Sciatic nerve (tissue), 2 donors: Measurements from ENCODE around the gene ZNF235. TPM values are rescaled to one million over a fixed set of nuclear protein-coding genes. Genes with fewer than 3 reads are reported as not detected.
"Not testable (repeated sequence)": the region's sequence is repeated elsewhere in the genome, so short reads cannot be mapped to it uniquely, and the experiment has no call there.

ENCODE experiments used
- ATAC-seq: fragments of 200-7000 bp; cut with Tn5 transposase; one replicate; pipeline ENCODE4 v1.9.1; 2020; ENCODE audit warnings: mild to moderate bottlenecking, moderate library complexity
- DNase-seq: peaks from one replicate; pipeline ENCODE4 v3.0.0-alpha.2; 2020; ENCODE audit warnings: low spot score
- intact Hi-C: fragments of 100-400 bp; cut with DNase I; formaldehyde crosslinking; loops from one replicate; pipeline ENCODE4 v1.14.2; 2022
- total RNA-seq: library from RNA; stranded (reverse); fragmentation: NEBNext Ultra II Directional; extraction: Animal tissue kit (Norgen Biotek cat#: 25700); gene quantifications from one replicate; pipeline ENCODE4 v1.2.1, GENCODE V29; 2021
- donor health status: DM: no; HTN: no; CAD: no.
- donor health status: DM: no; HTN: no; CAD: no.

The ZNF235 gene
- total RNA-seq, 1 donor from 2014 or later: 11.5 TPM

- ATAC-seq (no peak), DNase-seq (no peak)
- intact Hi-C loops: no loop called here
Observed at GRCh38 chr19:44260343-44260681, 44.5 kb downstream of the ZNF235 start.

- ATAC-seq: no peak
- no peak for DNase-seq
- intact Hi-C loops: no loop called here
Observed at GRCh38 chr19:44258835-44259413, 45.9 kb downstream of the ZNF235 start.

DNA sequence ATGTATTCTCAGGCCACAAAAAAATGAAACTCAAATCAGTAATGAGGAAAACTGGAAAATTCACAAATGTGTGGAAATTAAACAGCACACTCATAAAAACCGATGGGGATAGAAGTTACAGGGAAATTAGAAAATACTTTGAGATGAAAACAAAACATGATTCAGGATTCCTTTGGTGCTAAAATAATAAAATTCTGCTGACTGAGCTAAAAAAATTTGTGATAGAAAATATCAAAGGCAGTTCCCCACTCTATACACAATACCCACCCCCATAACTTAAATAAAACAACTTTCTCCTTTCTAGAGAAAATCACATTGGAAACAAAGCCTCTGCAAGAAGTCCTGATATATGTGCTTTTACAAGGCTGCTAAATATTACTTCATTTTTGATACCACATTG, 46.7 kb downstream of the ZNF235 start:
- intact Hi-C loops: no loop called here
- DNase-seq (no peak), ATAC-seq (no peak)

GRCh38 chr19:44255705-44256411, 49.0 kb downstream of the ZNF235 start:
- no peak for ATAC-seq
- no peak for DNase-seq
- intact Hi-C loops: no loop called here

- ATAC-seq (no peak), DNase-seq (no peak)
- intact Hi-C loops: no loop called here
Observed at GRCh38 chr19:44254496-44254895, 50.3 kb downstream of the ZNF235 start.

GRCh38 chr19:44253392-44253791, 51.4 kb downstream of the ZNF235 start:
- DNase-seq, intact Hi-C loops: not testable (repeated sequence)

GRCh38 chr19:44252332-44252731, 52.5 kb downstream of the ZNF235 start:
- ATAC-seq, DNase-seq, intact Hi-C loops: not testable (repeated sequence)

More at GRCh38 chr19:44253392-44253791, 51.4 kb downstream of the ZNF235 start:
- ATAC-seq: not testable (repeated sequence)

DNA sequence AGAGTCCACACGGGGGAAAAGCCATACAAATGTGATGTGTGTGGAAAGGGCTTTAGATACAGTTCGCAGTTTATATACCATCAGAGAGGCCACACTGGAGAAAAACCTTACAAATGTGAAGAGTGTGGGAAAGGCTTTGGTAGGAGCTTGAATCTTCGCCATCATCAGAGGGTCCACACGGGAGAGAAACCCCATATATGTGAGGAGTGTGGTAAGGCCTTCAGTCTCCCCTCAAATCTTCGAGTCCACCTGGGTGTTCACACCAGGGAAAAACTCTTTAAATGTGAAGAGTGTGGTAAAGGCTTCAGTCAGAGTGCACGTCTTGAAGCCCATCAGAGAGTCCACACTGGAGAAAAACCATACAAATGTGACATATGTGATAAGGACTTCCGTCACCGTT, 68.4 kb downstream of the ZNF235 start:
- no peak for DNase-seq
- intact Hi-C loops: no loop called here
- ATAC-seq: no peak

Other genes with a start within 250 kb of the ZNF235 start
- 3.2 TPM for gene ZNF284, start 232.9 kb downstream of the ZNF235 start, total RNA-seq
- 37.6 TPM for gene ZNF224, start 210.7 kb downstream of the ZNF235 start, total RNA-seq
- gene ZNF225, start 191.6 kb downstream of the ZNF235 start, total RNA-seq: 7.0 TPM
- 16.6 TPM for gene ZNF234, start 163.5 kb downstream of the ZNF235 start, total RNA-seq
- 29.8 TPM for gene ZNF226, start 139.9 kb downstream of the ZNF235 start, total RNA-seq
- gene ZNF227, start 92.5 kb downstream of the ZNF235 start, total RNA-seq: 30.6 TPM
- gene ZNF233, start 45.1 kb downstream of the ZNF235 start, total RNA-seq: 0.40 TPM
- 6.9 TPM for gene ZNF112, start 51.7 kb upstream of the ZNF235 start, total RNA-seq
- gene ZNF285, start 96.6 kb upstream of the ZNF235 start, total RNA-seq: 7.7 TPM
- 8.6 TPM for gene ZNF229, start 143.4 kb upstream of the ZNF235 start, total RNA-seq
- gene ZNF180, start 195.5 kb upstream of the ZNF235 start, total RNA-seq: 7.5 TPM
- gene CEACAM20, start 224.7 kb upstream of the ZNF235 start, total RNA-seq: not detected